SH-SY5Y (cell line): Measurements from ENCODE around the gene GLMP.

Source experiments
- GATA2 ChIP-seq: IDR thresholded peaks from 2 replicates; pipeline ENCODE4 v1.6.1; 2011; ENCODE audit warnings: mild to moderate bottlenecking, low read depth, low read length
- GATA3 ChIP-seq: IDR thresholded peaks from 2 replicates; pipeline ENCODE4 v1.6.1; 2011; ENCODE audit warnings: low read depth, mild to moderate bottlenecking, low read length, moderate library complexity

DNA sequence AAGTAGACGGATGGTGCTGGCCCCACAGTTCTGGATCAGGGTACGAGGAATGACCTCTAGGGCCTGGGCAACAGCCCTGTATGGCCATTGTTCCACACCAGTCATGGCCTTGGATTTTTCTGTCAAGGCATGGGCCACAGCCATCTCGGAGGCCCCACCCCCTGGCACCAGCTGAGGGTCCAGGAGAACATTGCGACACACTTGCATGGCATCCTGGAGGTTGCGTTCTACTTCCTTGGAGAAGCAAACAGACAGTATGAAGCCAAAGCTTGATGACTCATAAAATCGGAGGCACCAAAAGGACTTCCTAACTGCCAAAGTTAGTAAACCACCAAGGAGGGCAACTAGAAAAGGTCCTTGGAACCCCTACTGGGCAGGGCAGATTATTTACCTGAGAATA is 15.5 kb upstream of the GLMP start:
- TF ChIP-seq GATA3 (no peak), GATA2 (no peak)
